ENCODE data around the gene RASGRF1.
A peak's percentile ranks its signal among the peaks of the same experiment; 100 is the strongest.
"Not testable (repeated sequence)": the region's sequence is repeated elsewhere in the genome, so short reads cannot be mapped to it uniquely, and the experiment has no call there.

RASGRF1 gene

DNA sequence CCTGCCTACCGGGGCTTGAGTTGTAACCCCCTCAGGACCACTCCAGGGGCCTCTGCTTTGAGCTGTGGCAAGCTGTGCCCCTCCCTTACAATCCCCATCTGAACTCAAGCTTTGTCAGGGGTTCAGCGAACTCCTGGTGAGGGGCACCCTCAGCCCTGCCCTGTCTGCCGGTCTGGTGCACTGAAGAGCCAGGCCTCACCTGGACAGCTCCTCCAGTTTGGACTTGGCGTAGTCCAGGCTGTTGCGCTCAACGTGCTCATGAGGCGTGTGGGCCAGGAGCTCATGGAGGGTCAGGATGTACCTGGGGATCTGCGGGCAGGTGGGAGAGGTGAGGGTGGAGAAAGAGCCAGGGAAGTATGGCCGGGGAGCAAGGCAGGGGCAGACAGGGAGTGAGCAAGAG, 59.4 kb downstream of the RASGRF1 start:
- DNase-seq (ENCODE audit: low spot score): no peak
- TF ChIP-seq, protein P1, sequence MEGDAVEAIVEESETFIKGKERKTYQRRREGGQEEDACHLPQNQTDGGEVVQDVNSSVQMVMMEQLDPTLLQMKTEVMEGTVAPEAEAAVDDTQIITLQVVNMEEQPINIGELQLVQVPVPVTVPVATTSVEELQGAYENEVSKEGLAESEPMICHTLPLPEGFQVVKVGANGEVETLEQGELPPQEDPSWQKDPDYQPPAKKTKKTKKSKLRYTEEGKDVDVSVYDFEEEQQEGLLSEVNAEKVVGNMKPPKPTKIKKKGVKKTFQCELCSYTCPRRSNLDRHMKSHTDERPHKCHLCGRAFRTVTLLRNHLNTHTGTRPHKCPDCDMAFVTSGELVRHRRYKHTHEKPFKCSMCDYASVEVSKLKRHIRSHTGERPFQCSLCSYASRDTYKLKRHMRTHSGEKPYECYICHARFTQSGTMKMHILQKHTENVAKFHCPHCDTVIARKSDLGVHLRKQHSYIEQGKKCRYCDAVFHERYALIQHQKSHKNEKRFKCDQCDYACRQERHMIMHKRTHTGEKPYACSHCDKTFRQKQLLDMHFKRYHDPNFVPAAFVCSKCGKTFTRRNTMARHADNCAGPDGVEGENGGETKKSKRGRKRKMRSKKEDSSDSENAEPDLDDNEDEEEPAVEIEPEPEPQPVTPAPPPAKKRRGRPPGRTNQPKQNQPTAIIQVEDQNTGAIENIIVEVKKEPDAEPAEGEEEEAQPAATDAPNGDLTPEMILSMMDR (IDR thresholded peaks at IDR 0.05; ENCODE audit: extremely low read depth, missing control alignments): no peak

DNA sequence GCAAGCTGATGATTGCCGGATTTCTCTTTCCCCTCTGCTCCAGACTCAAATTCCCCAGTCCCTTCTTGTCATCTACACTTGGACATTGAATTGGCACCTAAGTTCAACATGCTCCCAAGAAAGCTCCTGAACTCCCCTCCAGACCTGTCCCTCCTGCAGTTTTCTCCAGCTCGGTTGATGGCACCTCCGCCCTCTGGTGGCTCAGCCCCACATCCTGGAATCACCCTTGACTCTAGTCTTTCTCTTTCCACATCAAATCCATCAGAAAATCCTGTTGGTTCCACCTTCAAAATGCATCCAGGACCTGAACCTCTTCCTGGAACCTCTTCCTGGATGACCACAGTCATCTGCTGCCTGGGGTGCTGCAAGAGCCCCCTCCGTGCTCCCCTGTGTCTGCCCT, 60.1 kb downstream of the RASGRF1 start:
- TF ChIP-seq, protein P1 (IDR thresholded peaks at IDR 0.05; ENCODE audit: extremely low read depth, missing control alignments): no peak
- no peak for DNase-seq (ENCODE audit: low spot score)

DNA sequence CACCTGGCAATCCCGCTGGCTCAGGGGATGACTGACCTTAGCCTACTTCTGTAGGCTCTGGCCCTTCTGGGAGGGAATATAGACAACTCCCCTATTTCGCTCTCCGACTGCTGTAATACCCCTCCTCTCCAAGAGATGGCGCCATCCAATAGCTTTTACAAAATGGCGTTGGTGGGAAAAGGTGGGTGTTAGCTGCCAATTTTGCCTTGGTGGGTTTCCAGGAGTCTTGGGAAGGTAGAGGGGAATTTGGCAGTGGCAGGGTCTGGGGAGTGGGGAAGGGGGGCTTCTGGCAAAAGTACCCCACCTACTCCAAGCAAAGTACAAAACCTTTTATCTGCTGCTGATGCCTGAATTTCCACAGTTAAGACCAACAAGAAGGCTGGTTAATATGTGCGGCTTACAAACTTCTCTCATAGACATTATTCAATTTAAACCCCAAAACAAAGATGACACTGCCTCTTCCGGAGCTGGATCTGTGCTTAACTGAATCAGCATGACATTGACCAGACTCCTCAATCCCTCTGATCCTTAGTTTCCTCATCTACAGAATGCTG, 62.1 kb downstream of the RASGRF1 start:
- DNase-seq (ENCODE audit: low spot score): peak; percentile 75
- TF ChIP-seq, protein P1 (IDR thresholded peaks at IDR 0.05; ENCODE audit: extremely low read depth, missing control alignments): peak; percentile 83

DNA sequence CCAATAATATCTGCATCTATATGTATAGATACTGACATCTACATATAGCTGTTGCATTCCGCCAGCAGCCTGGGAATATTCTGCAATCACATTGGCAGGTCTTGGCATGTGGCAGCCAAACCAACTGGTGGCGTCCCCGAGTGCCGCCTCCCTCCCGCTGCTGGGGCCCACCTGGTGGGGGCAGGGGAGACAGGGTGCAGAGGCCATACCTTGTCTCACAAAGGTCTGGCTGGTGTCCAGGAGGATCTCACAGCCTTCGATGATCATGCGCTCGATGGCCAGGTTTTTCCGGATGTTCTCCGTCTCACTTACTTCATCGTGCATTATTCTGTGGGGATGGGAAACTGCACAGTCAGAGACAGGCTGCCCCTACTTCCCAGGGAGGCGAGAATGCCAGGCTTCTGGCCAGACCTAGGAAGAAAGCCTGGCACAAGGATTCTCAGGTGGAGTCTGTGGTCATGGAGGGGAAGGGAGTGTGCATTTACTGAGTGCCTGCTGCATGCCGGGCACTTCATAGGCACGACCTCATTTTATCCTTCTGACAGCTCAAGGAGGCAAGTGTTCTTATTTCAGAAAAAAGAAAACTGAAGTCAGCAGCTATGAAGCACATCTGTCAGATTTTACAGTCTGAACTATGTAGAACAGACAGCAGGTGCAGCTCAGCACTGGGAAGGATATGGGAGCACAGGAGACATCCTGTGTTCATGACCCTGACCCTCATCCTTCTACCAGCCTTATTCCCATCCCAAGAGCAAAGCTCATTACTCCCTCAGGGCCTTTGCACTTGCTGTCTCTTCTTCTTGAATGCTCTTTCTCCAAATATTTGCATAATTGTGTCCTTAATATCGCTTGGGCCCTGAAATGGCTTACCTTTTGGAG, 62.8 kb downstream of the RASGRF1 start:
- TF ChIP-seq, protein P1 (IDR thresholded peaks at IDR 0.05; ENCODE audit: extremely low read depth, missing control alignments): no peak
- no peak for DNase-seq (ENCODE audit: low spot score)

DNA sequence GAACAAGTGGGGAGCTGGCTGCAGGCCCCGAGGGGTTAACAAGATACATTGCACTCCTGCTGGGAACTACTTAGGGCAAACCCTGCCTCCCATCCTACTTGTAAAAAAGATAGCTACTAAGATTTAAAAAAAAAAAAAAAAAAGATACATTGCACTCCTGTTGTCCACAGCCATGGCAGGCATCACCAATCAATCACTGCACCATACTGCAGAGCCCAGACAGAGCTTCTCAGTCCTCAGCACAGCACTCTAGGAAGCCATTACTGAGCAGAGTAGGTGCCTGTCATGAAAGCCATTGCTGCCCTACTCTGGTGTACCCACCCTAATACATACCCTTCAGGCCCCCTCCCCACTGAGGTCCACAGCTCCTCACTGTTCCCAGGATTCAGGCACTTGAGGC, 64.8 kb downstream of the RASGRF1 start:
- no peak for DNase-seq (ENCODE audit: low spot score)
- TF ChIP-seq, protein P1 (IDR thresholded peaks at IDR 0.05; ENCODE audit: extremely low read depth, missing control alignments): no peak

DNA sequence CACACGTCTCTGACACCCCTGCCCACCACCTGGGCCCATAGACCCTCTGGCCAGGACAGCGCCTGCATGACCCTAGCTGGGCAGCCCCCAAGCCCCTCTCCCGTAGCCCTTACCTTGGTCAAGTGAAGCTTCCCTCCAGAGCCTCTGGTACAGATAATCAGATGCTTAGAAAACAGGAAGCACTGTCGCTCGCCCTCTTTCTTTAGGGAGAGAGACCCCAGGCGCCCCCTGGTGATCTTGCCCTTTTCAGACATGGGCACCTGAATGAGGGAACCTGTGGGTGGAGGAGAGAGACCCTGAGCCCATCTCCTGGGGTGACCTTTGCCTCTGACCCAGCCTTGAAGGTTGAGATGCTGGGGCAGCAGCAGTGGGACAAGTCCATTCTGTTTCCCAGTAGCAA, 65.4 kb downstream of the RASGRF1 start:
- TF ChIP-seq, protein P1 (IDR thresholded peaks at IDR 0.05; ENCODE audit: extremely low read depth, missing control alignments): no peak
- DNase-seq (ENCODE audit: low spot score): peak; percentile 37

DNA sequence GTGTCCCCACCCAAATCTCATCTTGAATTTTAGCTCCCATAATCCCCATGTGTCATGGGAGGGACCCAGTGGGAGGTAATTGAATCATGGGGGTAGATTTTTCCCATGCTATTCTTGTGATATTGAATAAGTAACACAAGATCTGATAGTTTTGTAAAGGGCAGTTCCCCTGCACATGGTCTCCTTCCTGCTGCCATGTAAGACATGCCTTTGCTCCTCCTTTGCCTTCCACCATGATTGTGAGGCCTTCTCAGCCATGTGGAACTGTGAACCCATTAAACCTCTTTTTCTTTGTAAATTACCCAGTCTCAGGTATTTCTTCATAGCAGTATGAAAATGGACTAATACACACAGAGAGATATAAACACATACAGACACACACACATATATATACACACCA, 66.1 kb downstream of the RASGRF1 start:
- DNase-seq (ENCODE audit: low spot score): not testable (repeated sequence)
